GM18951 (cell line): Measurements from ENCODE around the gene SEH1L.

Source experiments
- POLR2A ChIP-seq: IDR thresholded peaks from 4 replicates; pipeline ENCODE4 v1.6.1; 2011; ENCODE audit warnings: mild to moderate bottlenecking; ENCODE audit not compliant: insufficient read length, insufficient read depth; ENCODE audit errors: extremely low read depth
- in situ Hi-C: fragments of 300-500 bp; cut with MboI; formaldehyde crosslinking; loops from one replicate; pipeline ENCODE4 v1.12.0; 2022; ENCODE audit warnings: low sequenced_read_pairs, mixed read lengths, inconsistent platforms; ENCODE audit not compliant: unreplicated experiment

The SEH1L gene

GRCh38 chr18:13017247-13017875 is 69.5 kb downstream of the SEH1L start:
- no peak for TF ChIP-seq POLR2A

DNA sequence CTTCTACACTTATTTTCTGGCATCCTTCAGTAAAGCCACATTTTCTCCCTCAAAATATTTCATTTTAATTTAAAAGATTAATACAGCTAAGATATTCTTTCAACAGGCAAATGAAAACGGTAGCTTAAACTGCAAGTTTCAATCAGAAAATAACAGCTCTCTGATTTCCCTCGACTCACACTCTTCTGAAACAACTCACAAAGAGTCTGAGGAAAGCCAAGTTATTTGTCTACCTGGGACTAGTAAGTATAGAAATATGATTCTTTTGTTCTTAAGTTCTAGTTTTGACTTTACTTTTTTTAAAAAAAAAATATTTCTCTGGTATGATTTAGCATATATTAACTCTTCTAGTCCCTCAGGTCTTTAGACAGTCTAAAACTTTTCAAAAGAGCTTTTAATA is 70.6 kb downstream of the SEH1L start:
- TF ChIP-seq POLR2A = no peak
- in situ Hi-C loops = no loop called here

More at GRCh38 chr18:13017247-13017875, 69.5 kb downstream of the SEH1L start:
- in situ Hi-C loops = no loop called here

- TF ChIP-seq POLR2A = no peak
- in situ Hi-C loops = no loop called here
These were observed 71.5 kb downstream of the SEH1L start for GRCh38 chr18:13019301-13019700.

GRCh38 chr18:13022644-13023043 is 74.8 kb downstream of the SEH1L start:
- no peak for TF ChIP-seq POLR2A
- in situ Hi-C loops = no loop called here

DNA sequence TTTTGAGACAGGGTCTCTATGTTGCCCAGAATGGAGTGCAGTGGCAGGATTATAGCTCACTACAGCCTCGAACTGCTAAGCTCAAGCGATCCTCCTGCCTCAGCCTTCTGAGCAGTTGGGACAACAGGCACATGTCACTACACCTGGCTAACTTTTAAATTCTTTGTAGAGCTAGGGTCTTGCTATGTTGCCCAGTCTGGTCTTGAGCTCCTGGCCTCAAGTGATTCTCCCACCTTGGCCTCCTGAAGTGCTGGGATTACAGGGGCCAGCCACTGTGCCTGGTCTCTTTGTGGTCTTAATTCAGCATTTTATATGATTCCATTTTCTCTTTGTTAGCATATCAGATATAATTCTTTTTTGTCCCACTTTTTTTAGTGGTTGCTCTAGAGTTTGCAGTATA is 77.4 kb downstream of the SEH1L start:
- in situ Hi-C loops = no loop called here
- TF ChIP-seq POLR2A = no peak

DNA sequence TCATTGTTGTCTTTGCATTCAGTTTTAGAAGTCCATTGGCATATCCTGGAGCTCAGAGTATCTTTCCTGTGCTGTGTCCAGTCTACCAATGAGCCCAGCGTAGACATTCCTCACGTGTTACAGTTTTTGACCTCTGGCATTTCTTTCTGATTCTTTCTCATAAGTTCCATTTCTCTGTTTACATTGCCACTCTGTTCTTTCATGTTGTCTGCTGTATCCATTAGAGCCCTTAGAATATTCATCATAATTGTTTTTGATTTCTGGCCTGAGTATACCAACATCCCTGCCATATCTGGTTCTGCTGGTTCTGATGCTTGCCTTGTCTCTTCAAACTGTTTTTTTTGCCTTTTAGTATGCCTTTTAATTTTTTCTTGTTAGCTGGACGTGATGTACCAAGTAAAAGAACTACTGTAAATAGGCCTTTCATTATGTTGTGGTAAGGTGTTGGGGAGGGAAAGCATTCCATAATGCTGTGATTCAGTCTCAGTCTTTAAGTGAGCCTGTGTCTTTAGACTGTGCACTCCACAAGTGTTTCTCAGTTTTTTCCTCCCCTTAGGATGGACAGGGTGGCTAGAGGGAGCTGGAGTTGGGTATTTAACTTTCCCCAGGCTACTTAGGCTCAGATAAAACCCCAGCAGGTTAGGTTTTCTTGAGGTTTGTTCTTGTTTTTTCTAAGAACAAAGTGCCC is 78.9 kb downstream of the SEH1L start:
- TF ChIP-seq POLR2A = no peak
- in situ Hi-C loops = no loop called here

DNA sequence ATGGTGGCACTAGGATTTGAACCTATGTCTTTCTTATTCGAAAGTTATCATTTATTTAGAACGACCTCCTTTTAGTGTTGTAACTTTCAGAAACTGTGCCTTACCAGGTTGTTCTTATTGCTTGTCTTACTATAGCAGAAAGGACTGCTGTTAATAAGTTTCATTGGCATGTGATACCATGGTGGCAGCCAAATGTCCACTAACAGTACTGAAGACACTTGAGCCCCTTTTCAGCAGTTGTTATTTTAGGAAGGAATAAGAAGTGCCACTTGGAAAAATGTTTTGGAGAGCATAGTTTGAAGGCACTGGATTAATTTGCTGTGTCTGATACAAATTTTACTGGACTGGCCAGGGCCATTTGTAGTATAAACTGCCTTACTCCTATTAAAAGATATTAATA is 81.1 kb downstream of the SEH1L start:
- TF ChIP-seq POLR2A = no peak
- in situ Hi-C loops = no loop called here

GRCh38 chr18:13032173-13032572 is 84.4 kb downstream of the SEH1L start:
- TF ChIP-seq POLR2A = no peak
- in situ Hi-C loops = no loop called here

DNA sequence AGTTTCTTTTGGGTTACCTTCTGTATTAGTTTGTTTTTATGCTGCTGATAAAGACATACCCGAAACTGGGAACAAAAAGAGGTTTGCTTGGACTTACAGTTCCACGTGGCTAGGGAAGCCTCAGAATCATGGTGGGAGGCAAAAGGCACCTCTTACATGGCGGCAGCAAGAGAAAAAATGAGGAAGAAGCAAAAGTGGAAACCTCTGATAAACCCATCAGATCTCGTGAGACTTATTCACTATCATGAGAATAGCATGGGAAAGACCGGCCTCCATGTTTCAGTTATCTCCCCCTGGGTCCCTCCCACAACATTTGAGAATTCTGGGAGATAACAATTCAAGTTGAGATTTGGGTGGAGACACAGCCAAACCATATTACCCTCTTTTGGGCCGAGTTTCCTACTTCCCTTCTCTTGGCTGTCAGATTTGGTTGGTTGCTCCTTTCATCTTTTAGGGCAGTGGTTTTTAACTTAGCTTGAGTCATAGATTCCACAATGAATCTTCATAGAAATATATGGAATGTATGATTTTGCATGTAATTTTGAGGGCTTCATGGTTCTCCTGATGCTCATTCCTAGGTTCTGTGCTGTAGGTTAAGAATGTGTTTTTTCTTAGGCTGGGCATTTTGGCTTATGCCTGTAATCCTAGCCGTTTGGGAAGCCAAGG is 87.6 kb downstream of the SEH1L start:
- in situ Hi-C loops = no loop called here
- TF ChIP-seq POLR2A = no peak

DNA sequence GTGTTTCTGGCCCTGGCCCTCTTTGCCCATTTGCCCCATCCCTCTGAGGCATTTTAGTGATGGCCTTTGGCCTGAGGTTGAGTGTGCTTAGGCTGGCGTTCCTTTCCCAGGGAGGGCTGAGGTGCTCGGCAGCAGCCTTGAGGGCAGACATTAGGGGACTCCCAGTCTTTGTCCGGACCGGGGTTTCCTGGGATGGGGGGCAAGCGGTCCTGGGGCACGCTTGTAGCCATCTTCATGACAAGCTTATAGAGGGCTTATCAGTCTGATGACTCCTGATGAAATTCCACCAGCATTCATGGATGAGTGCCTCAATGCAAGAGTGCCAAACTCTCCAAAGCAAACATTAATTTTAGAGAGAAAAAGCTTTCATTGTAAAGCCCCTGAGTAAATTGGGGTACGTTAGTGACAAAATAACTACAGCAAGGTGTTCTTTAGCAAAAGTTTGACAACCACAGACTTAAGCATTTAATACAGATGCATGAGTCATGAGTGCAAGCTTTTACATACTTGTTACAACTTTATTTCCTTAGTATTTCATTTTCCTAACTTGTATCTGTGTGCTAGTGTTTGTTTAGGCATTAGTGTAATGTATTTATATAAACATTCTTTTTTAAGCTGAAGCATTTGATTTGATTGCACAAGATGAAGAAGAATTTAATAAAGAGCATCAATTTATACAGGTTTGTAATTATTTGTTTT is 89.0 kb downstream of the SEH1L start:
- no peak for TF ChIP-seq POLR2A
- in situ Hi-C loops = no loop called here
